Measurements from ENCODE around the gene ARIH1. TPM values are rescaled to one million over a fixed set of nuclear protein-coding genes. Genes with fewer than 3 reads are reported as not detected.

Gene ARIH1
- total and polyA plus RNA-seq, 2 of the 4 experiments (the other 2 are of a cell fraction) = 24.0 to 41.2 TPM

GRCh38 chr15:72592676-72593075 lies 118.5 kb downstream of the ARIH1 start:
- Histone ChIP-seq H4K91ac (ENCODE audit: insufficient read depth, low read depth, low read length) (no peak overlapping the region), H2BK5ac (ENCODE audit: low read depth, low read length, poor library complexity, severe bottlenecking) (no peak overlapping the region), H2AK9ac (replicated peaks; ENCODE audit: low read depth, low read length, poor library complexity) (no peak overlapping the region), H3K18ac (ENCODE audit: low read depth, low read length) (no peak overlapping the region), H3K14ac (replicated peaks; ENCODE audit: low read depth, low read length) (no peak overlapping the region), H4K8ac (ENCODE audit: low read depth in 2 of 2, low read length in 2 of 2) (no peak overlapping the region), H3K9me3 (ENCODE audit: control insufficient read depth, insufficient read depth, low read length) (no peaks in the 10 kb centered on the region), H2BK15ac (ENCODE audit: low read depth, low read length) (no peak overlapping the region), H3K56ac (ENCODE audit: extremely low read depth, insufficient read depth, low read length) (no peak overlapping the region), H3K36me3 (ENCODE audit: control insufficient read depth, insufficient read depth, low read length) (peaks cover 1% of the 10 kb centered on the region), H3K79me1 (ENCODE audit: low read depth in 1 of 2, low read length in 2 of 2) (no peaks in the 10 kb centered on the region), H4K5ac (ENCODE audit: low read depth, low read length) (no peak overlapping the region), H2BK120ac (ENCODE audit: low read depth, low read length) (no peak overlapping the region), H2BK20ac (ENCODE audit: low read depth, low read length) (no peak overlapping the region), H3K4me2 (ENCODE audit: low read depth, low read length) (no peak overlapping the region), H3K4ac (ENCODE audit: low read depth, low read length) (no peak overlapping the region), H3K4me3 (ENCODE audit: insufficient read depth, low read depth, low read length) (no peak overlapping the region), H3K9me1 (ENCODE audit: insufficient read depth, low read length) (no peaks in the 10 kb centered on the region), H3K9ac (ENCODE audit: low read depth, low read length) (no peak overlapping the region), H4K20me1 (ENCODE audit: insufficient read depth, low read length) (peaks cover 3% of the 10 kb centered on the region; the same call in 1 of the 2 replicates), H2AFZ (replicated peaks; ENCODE audit: low read length, poor library complexity) (no peak overlapping the region), H3K27me3 (ENCODE audit: control insufficient read depth, insufficient read depth, low read length) (no peaks in the 10 kb centered on the region), H3K27ac (ENCODE audit: insufficient read depth, low read length) (no peak overlapping the region), H3K23ac (ENCODE audit: low read depth, low read length) (no peak overlapping the region), H2AK5ac (ENCODE audit: low read depth, low read length) (no peak overlapping the region), H3K4me1 (ENCODE audit: control insufficient read depth, insufficient read depth, low read length) (no peaks in the 10 kb centered on the region)
- no TSS peak for BruUV-seq (replicated peaks)
- ChIA-PET CTCF (no interaction called here), POLR2A (ENCODE audit: unreplicated experiment) (no interaction called here)
- ATAC-seq (ENCODE audit: low read depth) (no peak), DNase-seq (no peak)
- dilution Hi-C loops (cut with HindIII; ENCODE audit: low sequenced_read_pairs, unreplicated experiment) (no loop called here), intact Hi-C loops (cut with micrococcal nuclease) (no loop called here), in situ Hi-C loops (cut with MboI; ENCODE audit: low sequenced_read_pairs) (no loop called here)
- TF ChIP-seq BHLHE40 (IDR thresholded peaks at IDR 0.05; ENCODE audit: low read depth, low read length) (no peak), MXI1 (IDR thresholded peaks at IDR 0.05; ENCODE audit: borderline replicate concordance, low read depth, low read length) (no peak), RAD21 (IDR thresholded peaks at IDR 0.05; ENCODE audit: low read length) (no peak), MAZ (IDR thresholded peaks at IDR 0.05; ENCODE audit: borderline replicate concordance, low read depth, low read length) (no peak), RCOR1 (IDR thresholded peaks at IDR 0.05; ENCODE audit: insufficient replicate concordance, low read length) (no peak), POLR2A (IDR thresholded peaks at IDR 0.05; ENCODE audit: low read depth, low read length) (no peak), FOS (IDR thresholded peaks at IDR 0.05; ENCODE audit: low read depth, low read length) (no peak), RFX5 (IDR thresholded peaks at IDR 0.05; ENCODE audit: low read depth, low read length) (no peak), CHD1 (IDR thresholded peaks at IDR 0.05; ENCODE audit: low read depth, low read length) (no peak), CEBPB (IDR thresholded peaks at IDR 0.05; ENCODE audit: low read depth, low read length) (no peak), NFE2L2 (IDR thresholded peaks at IDR 0.05; ENCODE audit: low read depth, low read length) (no peak), ELK1 (IDR thresholded peaks at IDR 0.05; ENCODE audit: borderline replicate concordance, low read depth, low read length) (no peak), SMC3 (IDR thresholded peaks at IDR 0.05; ENCODE audit: low read depth, low read length) (no peak), MAFK (IDR thresholded peaks at IDR 0.05; ENCODE audit: low read depth, low read length) (no peak)
- TF ChIP-seq, protein P1, sequence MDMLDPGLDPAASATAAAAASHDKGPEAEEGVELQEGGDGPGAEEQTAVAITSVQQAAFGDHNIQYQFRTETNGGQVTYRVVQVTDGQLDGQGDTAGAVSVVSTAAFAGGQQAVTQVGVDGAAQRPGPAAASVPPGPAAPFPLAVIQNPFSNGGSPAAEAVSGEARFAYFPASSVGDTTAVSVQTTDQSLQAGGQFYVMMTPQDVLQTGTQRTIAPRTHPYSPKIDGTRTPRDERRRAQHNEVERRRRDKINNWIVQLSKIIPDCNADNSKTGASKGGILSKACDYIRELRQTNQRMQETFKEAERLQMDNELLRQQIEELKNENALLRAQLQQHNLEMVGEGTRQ (IDR thresholded peaks at IDR 0.05; ENCODE audit: low read depth, low read length) = no peak
- TF ChIP-seq, protein P2, sequence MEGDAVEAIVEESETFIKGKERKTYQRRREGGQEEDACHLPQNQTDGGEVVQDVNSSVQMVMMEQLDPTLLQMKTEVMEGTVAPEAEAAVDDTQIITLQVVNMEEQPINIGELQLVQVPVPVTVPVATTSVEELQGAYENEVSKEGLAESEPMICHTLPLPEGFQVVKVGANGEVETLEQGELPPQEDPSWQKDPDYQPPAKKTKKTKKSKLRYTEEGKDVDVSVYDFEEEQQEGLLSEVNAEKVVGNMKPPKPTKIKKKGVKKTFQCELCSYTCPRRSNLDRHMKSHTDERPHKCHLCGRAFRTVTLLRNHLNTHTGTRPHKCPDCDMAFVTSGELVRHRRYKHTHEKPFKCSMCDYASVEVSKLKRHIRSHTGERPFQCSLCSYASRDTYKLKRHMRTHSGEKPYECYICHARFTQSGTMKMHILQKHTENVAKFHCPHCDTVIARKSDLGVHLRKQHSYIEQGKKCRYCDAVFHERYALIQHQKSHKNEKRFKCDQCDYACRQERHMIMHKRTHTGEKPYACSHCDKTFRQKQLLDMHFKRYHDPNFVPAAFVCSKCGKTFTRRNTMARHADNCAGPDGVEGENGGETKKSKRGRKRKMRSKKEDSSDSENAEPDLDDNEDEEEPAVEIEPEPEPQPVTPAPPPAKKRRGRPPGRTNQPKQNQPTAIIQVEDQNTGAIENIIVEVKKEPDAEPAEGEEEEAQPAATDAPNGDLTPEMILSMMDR (conservative IDR thresholded peaks at IDR 0.05; ENCODE audit: low read depth, low read length) = no peak
- WGBS, 2 experiments (ENCODE audit: extremely low coverage in 2 of 2, insufficient read length in 1 of 2) = no CpG with 5 or more reads among the region's 2 CpGs

Data from IMR-90 (cell line).